ENCODE data around the gene ZNF652. TPM values are rescaled to one million over a fixed set of nuclear protein-coding genes. Genes with fewer than 3 reads are reported as not detected.

Gene ZNF652
- total and polyA plus RNA-seq, 2 experiments from 2014 or later: 36.2 to 54.5 TPM

- TF ChIP-seq REST (IDR thresholded peaks at IDR 0.05; ENCODE audit: unreplicated experiment) (no peak), EZH2phosphoT487 (IDR thresholded peaks at IDR 0.05; ENCODE audit: unreplicated experiment) (no peak)
- Histone ChIP-seq H4K20me1 (replicated peaks; ENCODE audit: insufficient read depth) (no peaks in the 10 kb centered on the region), H2AFZ (no peak overlapping the region), H3K27me3 (ENCODE audit: insufficient read depth) (no peaks in the 10 kb centered on the region), H3K9me2 (ENCODE audit: insufficient read depth) (no peaks in the 10 kb centered on the region), H3K4me1 (ENCODE audit: insufficient read depth) (peaks cover 37% of the 10 kb centered on the region), H3K79me2 (replicated peaks; ENCODE audit: insufficient read depth) (no peaks in the 10 kb centered on the region), H3K4me3 (no peak overlapping the region), H3F3A (replicated peaks; ENCODE audit: low read depth) (no peaks in the 10 kb centered on the region), H3K36me3 (ENCODE audit: insufficient read depth) (no peaks in the 10 kb centered on the region), H3K4me2 (no peak overlapping the region), H3K27ac (ENCODE audit: low read depth) (no peak overlapping the region)
- no peaks in the 10 kb centered on the region for H3K9me3 Mint-ChIP-seq
- peaks cover 41% of the 10 kb centered on the region for H3K4me1 Mint-ChIP-seq
- no peak overlapping the region for H3K27ac Mint-ChIP-seq
- DNase-seq (ENCODE audit: low spot score) (no peak), ATAC-seq (no peak)
- H3K36me3 Mint-ChIP-seq (ENCODE audit: low read depth): no peaks in the 10 kb centered on the region
- peaks cover 19% of the 10 kb centered on the region for H3K27me3 Mint-ChIP-seq (ENCODE audit: insufficient read depth, low read depth, poor library complexity)
- no peak overlapping the region for H3K4me3 Mint-ChIP-seq
Observed at GRCh38 chr17:49372425-49372824, 10.4 kb upstream of the ZNF652 start.

- H3K27me3 ChIP-seq (ENCODE audit: insufficient read depth): no peaks in the 10 kb centered on the region
- Mint-ChIP-seq H3K4me3 (peak overlapping the region; percentile 18; the same call in 1 of the 3 replicates), H3K27me3 (ENCODE audit: insufficient read depth, low read depth, poor library complexity) (peaks cover 17% of the 10 kb centered on the region), H3K27ac (peak overlapping the region; percentile 89), H3K9me3 (no peaks in the 10 kb centered on the region), H3K4me1 (peaks cover 33% of the 10 kb centered on the region), H3K36me3 (ENCODE audit: low read depth) (no peaks in the 10 kb centered on the region)
- peak; percentile 98 for DNase-seq (ENCODE audit: low spot score)
- peak overlapping the region; percentile 14; the same call in 1 of the 2 replicates for H2AFZ ChIP-seq
- no peaks in the 10 kb centered on the region for H3K36me3 ChIP-seq (ENCODE audit: insufficient read depth)
- H3K79me2 ChIP-seq (replicated peaks; ENCODE audit: insufficient read depth): no peaks in the 10 kb centered on the region
- peak overlapping the region; percentile 93 for H3K27ac ChIP-seq (ENCODE audit: low read depth)
- ATAC-seq: peak; percentile 98
- no peaks in the 10 kb centered on the region for H3K9me2 ChIP-seq (ENCODE audit: insufficient read depth)
- peaks cover 26% of the 10 kb centered on the region for H3K4me1 ChIP-seq (ENCODE audit: insufficient read depth)
- H3F3A ChIP-seq (replicated peaks; ENCODE audit: low read depth): no peaks in the 10 kb centered on the region
- no peaks in the 10 kb centered on the region for H4K20me1 ChIP-seq (replicated peaks; ENCODE audit: insufficient read depth)
- peak overlapping the region; percentile 71 for H3K4me2 ChIP-seq
- H3K4me3 ChIP-seq: peak overlapping the region; percentile 36
- no peak for TF ChIP-seq CREB1 (CRISPR knock-in tag; IDR thresholded peaks at IDR 0.05; ENCODE audit: low read depth)
- no peak for TF ChIP-seq CTCF (conservative IDR thresholded peaks at IDR 0.05; ENCODE audit: low read depth in 2 of 2)
- no peak for TF ChIP-seq ZNF114 (CRISPR knock-in tag; IDR thresholded peaks at IDR 0.05)
- TF ChIP-seq REST (IDR thresholded peaks at IDR 0.05; ENCODE audit: unreplicated experiment): no peak
Observed at GRCh38 chr17:49370971-49371834, 9.2 kb upstream of the ZNF652 start.

All from GM23338 (cell line).